Subcutaneous abdominal adipose tissue (tissue), 5 donors: ENCODE results near the gene BEGAIN.
A peak's percentile ranks its signal among the peaks of the same experiment; 100 is the strongest.

Experiments
- H3K27ac ChIP-seq: one replicate; pipeline ENCODE4 v1.7.0; 2013; ENCODE audit warnings: low read depth, mild to moderate bottlenecking, inconsistent platforms, low read length, moderate library complexity
- H3K27me3 ChIP-seq, 5 donors: one replicate each; pipeline ENCODE4 v1.7.0; 2013; ENCODE audit warnings: low read length in 5 of 5, inconsistent platforms in 1 of 5; ENCODE audit not compliant: control insufficient read depth in 5 of 5, insufficient read depth in 4 of 5
- H3K36me3 ChIP-seq, 5 donors: one replicate each; pipeline ENCODE4 v1.7.0; 2013; ENCODE audit warnings: low read length in 5 of 5; ENCODE audit not compliant: control insufficient read depth in 5 of 5, insufficient read depth in 5 of 5
- H3K4me1 ChIP-seq, 5 donors: one replicate each; pipeline ENCODE4 v1.7.0; 2013; ENCODE audit warnings: low read length in 5 of 5, mild to moderate bottlenecking in 3 of 5, moderate library complexity in 1 of 5; ENCODE audit not compliant: control insufficient read depth in 5 of 5, insufficient read depth in 5 of 5
- H3K4me3 ChIP-seq, 5 donors: one replicate each; pipeline ENCODE4 v1.7.0; 2013; ENCODE audit warnings: low read length in 5 of 5, low read depth in 1 of 5
- H3K9ac ChIP-seq, 5 donors: one replicate each; pipeline ENCODE4 v1.7.0; 2013; ENCODE audit warnings: low read length in 5 of 5, mild to moderate bottlenecking in 4 of 5, moderate library complexity in 3 of 5
- H3K9me3 ChIP-seq, 5 donors: one replicate each; pipeline ENCODE4 v1.7.0; 2013; ENCODE audit warnings: low read length in 5 of 5; ENCODE audit not compliant: control insufficient read depth in 5 of 5
- donor health status: healthy.
- donor health status: healthy.
- donor health status: healthy.
- donor health status: healthy.
- donor health status: healthy.

BEGAIN gene

GRCh38 chr14:100552524-100553125, 34.6 kb downstream of the BEGAIN start:
- Histone ChIP-seq H3K9me3 (no peaks in the 10 kb centered on the region), H3K9ac (no peak overlapping the region), H3K27ac (no peak overlapping the region), H3K4me3 (no peak overlapping the region), H3K4me1 (peaks cover 2 to 29% (median 9%) of the 10 kb centered on the region in 5 donors), H3K36me3 (no peaks in the 10 kb centered on the region), H3K27me3 (peaks cover 0 to 24% (median 8%) of the 10 kb centered on the region in 5 donors)

- no peak overlapping the region for H3K9ac ChIP-seq
- peaks cover 0 to 19% (median 8%) of the 10 kb centered on the region in 5 donors for H3K27me3 ChIP-seq
- no peaks in the 10 kb centered on the region for H3K9me3 ChIP-seq
- no peak overlapping the region for H3K27ac ChIP-seq
- H3K36me3 ChIP-seq, result no peaks in the 10 kb centered on the region
- H3K4me1 ChIP-seq, result peaks cover 3 to 33% (median 21%) of the 10 kb centered on the region in 5 donors
- H3K4me3 ChIP-seq, result no peak overlapping the region
Observed at GRCh38 chr14:100551056-100551455, 36.2 kb downstream of the BEGAIN start.

- H3K27ac ChIP-seq, result no peak overlapping the region
- no peak overlapping the region for H3K4me3 ChIP-seq
- H3K9ac ChIP-seq, result no peak overlapping the region
- H3K4me1 ChIP-seq, result peaks cover 6 to 33% (median 26%) of the 10 kb centered on the region in 5 donors
- H3K36me3 ChIP-seq, result no peaks in the 10 kb centered on the region
- H3K27me3 ChIP-seq, result peaks cover 0 to 9% (median 5%) of the 10 kb centered on the region in 5 donors
- no peaks in the 10 kb centered on the region for H3K9me3 ChIP-seq
Observed at GRCh38 chr14:100549834-100550625, 37.2 kb downstream of the BEGAIN start.

GRCh38 chr14:100548939-100549338, 38.3 kb downstream of the BEGAIN start:
- H3K9ac ChIP-seq, result no peak overlapping the region
- H3K27ac ChIP-seq, result no peak overlapping the region
- H3K27me3 ChIP-seq, result peaks cover 0 to 9% (median 5%) of the 10 kb centered on the region in 5 donors
- H3K36me3 ChIP-seq, result no peaks in the 10 kb centered on the region
- H3K4me3 ChIP-seq, result no peak overlapping the region
- peaks cover 4 to 28% (median 22%) of the 10 kb centered on the region in 5 donors for H3K4me1 ChIP-seq
- no peaks in the 10 kb centered on the region for H3K9me3 ChIP-seq

- Histone ChIP-seq H3K27ac (no peak overlapping the region), H3K36me3 (no peaks in the 10 kb centered on the region), H3K9me3 (no peaks in the 10 kb centered on the region), H3K4me1 (peaks cover 4 to 26% (median 22%) of the 10 kb centered on the region in 5 donors), H3K27me3 (peaks cover 0 to 9% (median 3%) of the 10 kb centered on the region in 5 donors), H3K9ac (no peak overlapping the region), H3K4me3 (no peak overlapping the region)
Observed at GRCh38 chr14:100548295-100548655, 38.9 kb downstream of the BEGAIN start.

- Histone ChIP-seq H3K27ac (no peak overlapping the region), H3K9ac (no peak overlapping the region), H3K4me3 (no peak overlapping the region)
Observed at GRCh38 chr14:100547633-100548294, 39.5 kb downstream of the BEGAIN start.

GRCh38 chr14:100546051-100546443, 41.2 kb downstream of the BEGAIN start:
- Histone ChIP-seq H3K4me3 (peak overlapping the region in 4 of 5 donors; percentile 5 to 74 (median 40)), H3K9me3 (no peaks in the 10 kb centered on the region), H3K9ac (peak overlapping the region in 2 of 5 donors; percentile 44 to 53), H3K36me3 (no peaks in the 10 kb centered on the region), H3K27ac (no peak overlapping the region), H3K27me3 (peaks cover 0 to 11% (median 0%) of the 10 kb centered on the region in 5 donors), H3K4me1 (peaks cover 4 to 26% (median 22%) of the 10 kb centered on the region in 5 donors)

More at GRCh38 chr14:100547633-100548294, 39.5 kb downstream of the BEGAIN start:
- Histone ChIP-seq H3K27me3 (peaks cover 0 to 9% (median 2%) of the 10 kb centered on the region in 5 donors), H3K4me1 (peaks cover 4 to 26% (median 22%) of the 10 kb centered on the region in 5 donors), H3K9me3 (no peaks in the 10 kb centered on the region), H3K36me3 (no peaks in the 10 kb centered on the region)

- Histone ChIP-seq H3K4me1 (peaks cover 4 to 26% (median 22%) of the 10 kb centered on the region in 5 donors), H3K36me3 (no peaks in the 10 kb centered on the region), H3K9me3 (no peaks in the 10 kb centered on the region), H3K27ac (no peak overlapping the region), H3K9ac (no peak overlapping the region), H3K4me3 (no peak overlapping the region), H3K27me3 (peaks cover 0 to 11% (median 0%) of the 10 kb centered on the region in 5 donors)
Observed at GRCh38 chr14:100545359-100545758, 41.9 kb downstream of the BEGAIN start.

- H3K27ac ChIP-seq, result no peak overlapping the region
- H3K27me3 ChIP-seq, result peaks cover 0 to 11% (median 0%) of the 10 kb centered on the region in 5 donors
- no peak overlapping the region for H3K9ac ChIP-seq
- H3K4me3 ChIP-seq, result no peak overlapping the region
- H3K9me3 ChIP-seq, result no peaks in the 10 kb centered on the region
- peaks cover 4 to 25% (median 22%) of the 10 kb centered on the region in 5 donors for H3K4me1 ChIP-seq
- no peaks in the 10 kb centered on the region for H3K36me3 ChIP-seq
Observed at GRCh38 chr14:100544506-100545141, 42.6 kb downstream of the BEGAIN start.
